ENCODE results near the gene ACOXL.

The ACOXL gene

DNA sequence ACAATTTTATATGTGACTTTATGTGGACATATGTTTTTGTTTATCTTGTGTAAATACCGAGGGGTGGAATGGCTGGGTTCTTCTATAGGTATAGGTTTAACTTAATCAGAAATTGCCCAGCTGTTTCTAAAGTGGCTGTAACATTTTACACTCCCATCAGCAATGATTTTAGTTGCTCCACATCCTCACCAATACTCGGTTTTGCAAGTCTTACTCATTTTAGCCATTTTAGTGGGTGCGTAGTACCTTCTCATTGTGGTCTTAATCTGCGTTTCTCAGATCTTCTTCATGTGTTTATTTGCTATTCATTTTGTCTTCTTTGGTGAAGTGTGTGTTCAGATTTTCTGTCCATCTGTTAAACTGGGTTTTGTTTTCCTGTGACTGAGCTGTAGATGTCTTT lies 292.9 kb downstream of the ACOXL start:
- Histone ChIP-seq H3K27me3 (ENCODE audit: control insufficient read depth, low read length) (no peaks in the 10 kb centered on the region), H3K9me3 (ENCODE audit: control insufficient read depth, insufficient read depth, low read length) (no peaks in the 10 kb centered on the region), H3K79me2 (ENCODE audit: control insufficient read depth, low read length) (no peaks in the 10 kb centered on the region), H3K4me1 (ENCODE audit: control insufficient read depth, low read length) (peaks cover under 1% of the 10 kb centered on the region; the same call in 1 of the 2 replicates), H3K4me2 (ENCODE audit: low read length) (no peak overlapping the region), H3K9me2 (replicated peaks; ENCODE audit: control insufficient read depth, low read length) (no peaks in the 10 kb centered on the region), H3K27ac (ENCODE audit: low read depth, low read length) (no peak overlapping the region), H3K4me3 (ENCODE audit: low read length) (no peak overlapping the region), H3K36me3 (ENCODE audit: control insufficient read depth, low read length) (no peaks in the 10 kb centered on the region), H3F3A (ENCODE audit: control insufficient read depth, insufficient read depth) (no peaks in the 10 kb centered on the region), H4K20me1 (ENCODE audit: control insufficient read depth, insufficient read depth, low read depth, low read length) (no peaks in the 10 kb centered on the region)
- TF ChIP-seq, protein P1, sequence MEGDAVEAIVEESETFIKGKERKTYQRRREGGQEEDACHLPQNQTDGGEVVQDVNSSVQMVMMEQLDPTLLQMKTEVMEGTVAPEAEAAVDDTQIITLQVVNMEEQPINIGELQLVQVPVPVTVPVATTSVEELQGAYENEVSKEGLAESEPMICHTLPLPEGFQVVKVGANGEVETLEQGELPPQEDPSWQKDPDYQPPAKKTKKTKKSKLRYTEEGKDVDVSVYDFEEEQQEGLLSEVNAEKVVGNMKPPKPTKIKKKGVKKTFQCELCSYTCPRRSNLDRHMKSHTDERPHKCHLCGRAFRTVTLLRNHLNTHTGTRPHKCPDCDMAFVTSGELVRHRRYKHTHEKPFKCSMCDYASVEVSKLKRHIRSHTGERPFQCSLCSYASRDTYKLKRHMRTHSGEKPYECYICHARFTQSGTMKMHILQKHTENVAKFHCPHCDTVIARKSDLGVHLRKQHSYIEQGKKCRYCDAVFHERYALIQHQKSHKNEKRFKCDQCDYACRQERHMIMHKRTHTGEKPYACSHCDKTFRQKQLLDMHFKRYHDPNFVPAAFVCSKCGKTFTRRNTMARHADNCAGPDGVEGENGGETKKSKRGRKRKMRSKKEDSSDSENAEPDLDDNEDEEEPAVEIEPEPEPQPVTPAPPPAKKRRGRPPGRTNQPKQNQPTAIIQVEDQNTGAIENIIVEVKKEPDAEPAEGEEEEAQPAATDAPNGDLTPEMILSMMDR (IDR thresholded peaks at IDR 0.05; ENCODE audit: low read depth, low read length, poor library complexity, severe bottlenecking), result no peak
- TF ChIP-seq EZH2phosphoT487 (IDR thresholded peaks at IDR 0.05; ENCODE audit: borderline replicate concordance, low read length), result no peak

DNA sequence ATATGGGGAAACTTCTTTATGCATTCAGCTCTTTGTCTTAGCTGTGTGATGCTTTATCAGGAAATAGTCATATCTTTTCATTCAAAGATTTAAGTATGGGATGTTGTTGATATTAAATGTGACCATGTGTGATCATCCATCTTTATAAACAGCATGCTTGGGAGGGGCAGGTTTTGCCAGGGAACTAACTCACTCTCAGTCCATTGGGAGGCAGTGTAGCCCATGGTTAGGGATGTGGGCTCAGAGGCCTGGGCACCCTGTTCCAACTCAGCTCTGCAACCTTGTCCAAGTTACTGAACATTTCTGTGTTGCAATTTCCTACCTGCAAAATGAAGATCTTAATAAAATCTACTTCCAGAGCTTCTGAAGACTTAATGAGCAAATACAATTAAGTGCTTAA lies 296.3 kb downstream of the ACOXL start:
- Histone ChIP-seq H3K36me3 (ENCODE audit: control insufficient read depth, low read length) (no peaks in the 10 kb centered on the region), H3K79me2 (ENCODE audit: control insufficient read depth, low read length) (no peaks in the 10 kb centered on the region), H4K20me1 (ENCODE audit: control insufficient read depth, insufficient read depth, low read depth, low read length) (no peaks in the 10 kb centered on the region), H3F3A (ENCODE audit: control insufficient read depth, insufficient read depth) (no peaks in the 10 kb centered on the region), H3K4me2 (ENCODE audit: low read length) (no peak overlapping the region), H3K9me3 (ENCODE audit: control insufficient read depth, insufficient read depth, low read length) (no peaks in the 10 kb centered on the region), H3K27me3 (ENCODE audit: control insufficient read depth, low read length) (no peaks in the 10 kb centered on the region), H3K9me2 (replicated peaks; ENCODE audit: control insufficient read depth, low read length) (no peaks in the 10 kb centered on the region), H3K4me3 (ENCODE audit: low read length) (no peak overlapping the region), H3K4me1 (ENCODE audit: control insufficient read depth, low read length) (peaks cover 8% of the 10 kb centered on the region), H3K27ac (ENCODE audit: low read depth, low read length) (no peak overlapping the region)
- no peak for TF ChIP-seq EZH2phosphoT487 (IDR thresholded peaks at IDR 0.05; ENCODE audit: borderline replicate concordance, low read length)
- TF ChIP-seq, protein P1 (IDR thresholded peaks at IDR 0.05; ENCODE audit: low read depth, low read length, poor library complexity, severe bottlenecking), result peak; percentile 20

DNA sequence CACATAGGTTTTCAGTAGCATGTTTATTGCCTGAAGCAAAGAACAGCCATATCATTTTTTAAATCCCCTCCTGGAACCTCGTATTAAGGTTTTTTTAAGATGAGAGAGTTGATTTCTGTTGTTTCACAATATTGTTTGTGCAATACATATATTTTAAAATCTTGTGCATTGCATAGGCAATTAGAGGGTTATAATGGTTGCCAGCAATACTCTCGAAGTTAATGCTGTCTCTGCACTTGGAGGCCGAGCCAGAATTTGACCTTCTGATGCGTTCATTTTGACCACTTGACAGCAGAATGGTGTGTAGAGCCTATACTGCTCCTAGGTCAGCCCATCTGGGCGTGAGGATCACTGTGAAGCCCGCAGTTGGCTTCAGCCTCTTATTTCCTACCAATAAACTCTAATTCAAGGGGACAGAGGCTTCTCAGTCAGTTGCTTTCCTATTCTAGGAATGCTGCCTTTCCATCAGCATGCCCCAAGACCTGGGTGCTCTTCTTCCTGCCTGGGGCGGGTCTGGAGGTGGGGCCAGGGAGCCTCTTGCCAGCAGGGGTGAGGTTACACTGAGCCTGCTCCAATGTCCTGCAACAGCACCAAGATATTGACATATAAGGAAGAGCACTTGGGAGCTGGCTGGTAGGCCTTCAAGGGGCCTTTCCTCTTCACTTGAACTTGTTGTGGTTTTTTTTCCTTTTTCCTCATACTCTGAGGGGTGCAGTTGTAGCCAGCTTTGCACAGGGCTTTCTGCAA lies 297.0 kb downstream of the ACOXL start:
- no peaks in the 10 kb centered on the region for H4K20me1 ChIP-seq (ENCODE audit: control insufficient read depth, insufficient read depth, low read depth, low read length)
- no peaks in the 10 kb centered on the region for H3K27me3 ChIP-seq (ENCODE audit: control insufficient read depth, low read length)
- no peaks in the 10 kb centered on the region for H3K9me2 ChIP-seq (replicated peaks; ENCODE audit: control insufficient read depth, low read length)
- H3F3A ChIP-seq (ENCODE audit: control insufficient read depth, insufficient read depth), result no peaks in the 10 kb centered on the region
- H3K79me2 ChIP-seq (ENCODE audit: control insufficient read depth, low read length), result no peaks in the 10 kb centered on the region
- peaks cover 14% of the 10 kb centered on the region for H3K4me1 ChIP-seq (ENCODE audit: control insufficient read depth, low read length)
- H3K36me3 ChIP-seq (ENCODE audit: control insufficient read depth, low read length), result no peaks in the 10 kb centered on the region
- TF ChIP-seq, protein P1 (IDR thresholded peaks at IDR 0.05; ENCODE audit: low read depth, low read length, poor library complexity, severe bottlenecking), result no peak
- no peak for TF ChIP-seq EZH2phosphoT487 (IDR thresholded peaks at IDR 0.05; ENCODE audit: borderline replicate concordance, low read length)
- no peaks in the 10 kb centered on the region for H3K9me3 ChIP-seq (ENCODE audit: control insufficient read depth, insufficient read depth, low read length)
- no peak overlapping the region for H3K27ac ChIP-seq (ENCODE audit: low read depth, low read length)
- H3K4me3 ChIP-seq (ENCODE audit: low read length), result no peak overlapping the region
- H3K4me2 ChIP-seq (ENCODE audit: low read length), result no peak overlapping the region
